ENCODE results near the gene ISM1.

GRCh38 chr20:13336308-13337089, 115.4 kb downstream of the ISM1 start:
- TF ChIP-seq, protein P1, sequence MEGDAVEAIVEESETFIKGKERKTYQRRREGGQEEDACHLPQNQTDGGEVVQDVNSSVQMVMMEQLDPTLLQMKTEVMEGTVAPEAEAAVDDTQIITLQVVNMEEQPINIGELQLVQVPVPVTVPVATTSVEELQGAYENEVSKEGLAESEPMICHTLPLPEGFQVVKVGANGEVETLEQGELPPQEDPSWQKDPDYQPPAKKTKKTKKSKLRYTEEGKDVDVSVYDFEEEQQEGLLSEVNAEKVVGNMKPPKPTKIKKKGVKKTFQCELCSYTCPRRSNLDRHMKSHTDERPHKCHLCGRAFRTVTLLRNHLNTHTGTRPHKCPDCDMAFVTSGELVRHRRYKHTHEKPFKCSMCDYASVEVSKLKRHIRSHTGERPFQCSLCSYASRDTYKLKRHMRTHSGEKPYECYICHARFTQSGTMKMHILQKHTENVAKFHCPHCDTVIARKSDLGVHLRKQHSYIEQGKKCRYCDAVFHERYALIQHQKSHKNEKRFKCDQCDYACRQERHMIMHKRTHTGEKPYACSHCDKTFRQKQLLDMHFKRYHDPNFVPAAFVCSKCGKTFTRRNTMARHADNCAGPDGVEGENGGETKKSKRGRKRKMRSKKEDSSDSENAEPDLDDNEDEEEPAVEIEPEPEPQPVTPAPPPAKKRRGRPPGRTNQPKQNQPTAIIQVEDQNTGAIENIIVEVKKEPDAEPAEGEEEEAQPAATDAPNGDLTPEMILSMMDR (IDR thresholded peaks at IDR 0.05 in 8 of 11, conservative IDR thresholded peaks at IDR 0.05 in 3 of 11), result no peak
- TF ChIP-seq POLR2A (IDR thresholded peaks at IDR 0.05) (no peak), POLR2AphosphoS5 (IDR thresholded peaks at IDR 0.05) (no peak)
